Activated T-helper 1 cell treated with anti-CD3 and anti-CD28 coated beads, Interleukin-12 subunit alpha, Interleukin-12 subunit beta, Interleukin-2, Interleukin-4 antibody, amounts not matched to agents 30 ng/mL and 10 ng/mL and 1 ng/mL, durations not matched to agents 14 hours and 24 hours and 36 hours (primary cell): ENCODE results near the gene AURKB. TPM values are rescaled to one million over a fixed set of nuclear protein-coding genes. Genes with fewer than 3 reads are reported as not detected.
"Not testable (repeated sequence)": the region's sequence is repeated elsewhere in the genome, so short reads cannot be mapped to it uniquely, and the experiment has no call there.

Experiments used
- DNase-seq: peaks from one replicate; pipeline ENCODE4 v3.0.0; 2021; ENCODE audit warnings: low spot score
- H3K27ac Mint-ChIP-seq: one replicate; pipeline ENCODE4 v1.8.0; 2021; ENCODE audit warnings: mild to moderate bottlenecking, mixed read lengths
- H3K27me3 Mint-ChIP-seq: one replicate; pipeline ENCODE4 v1.8.0; 2022; ENCODE audit warnings: mild to moderate bottlenecking, moderate library complexity, mixed read lengths; ENCODE audit not compliant: insufficient read depth
- H3K36me3 Mint-ChIP-seq: one replicate; pipeline ENCODE4 v1.8.0; 2021; ENCODE audit warnings: low read depth, mixed read lengths
- H3K4me1 Mint-ChIP-seq: one replicate; pipeline ENCODE4 v1.8.0; 2021; ENCODE audit warnings: low read depth, mixed read lengths
- H3K4me3 Mint-ChIP-seq: one replicate; pipeline ENCODE4 v1.8.0; 2021; ENCODE audit warnings: mild to moderate bottlenecking, moderate library complexity, mixed read lengths
- H3K9me3 Mint-ChIP-seq: one replicate; pipeline ENCODE4 v1.8.0; 2021; ENCODE audit warnings: mixed read lengths
- intact Hi-C: fragments of 100-400 bp; cut with micrococcal nuclease; formaldehyde crosslinking; loops from one replicate; pipeline ENCODE4 v1.15.1; 2024
- total RNA-seq: library from RNA; stranded (reverse); gene quantifications from 2 replicates; pipeline ENCODE4 v1.2.3, GENCODE V29; 2022

The AURKB gene
- total RNA-seq: 82.2 and 88.7 TPM in 2 replicates

GRCh38 chr17:8209907-8210760, at the start of gene AURKB:
Gene AURKB (minus strand): TSS chr17:8210575. CDS start chr17:8210224, 351 bp downstream.
- DNase-seq: peak; percentile 91
- peaks cover 34% of the 10 kb centered on the region for H3K4me1 Mint-ChIP-seq
- no peaks in the 10 kb centered on the region for H3K9me3 Mint-ChIP-seq
- H3K27me3 Mint-ChIP-seq: no peaks in the 10 kb centered on the region
- H3K4me3 Mint-ChIP-seq: peak within 1 kb of the TSS; percentile 96
- H3K27ac Mint-ChIP-seq: peak within 1 kb of the TSS; percentile 94
- peaks cover 16% of the 10 kb centered on the region for H3K36me3 Mint-ChIP-seq
- intact Hi-C loops: loop anchor here (1.0 to 5.0 kb wide), 5 partner anchors 10 to 37 kb away; partner anchors contain the start of genes CTC1 and PFAS

DNA sequence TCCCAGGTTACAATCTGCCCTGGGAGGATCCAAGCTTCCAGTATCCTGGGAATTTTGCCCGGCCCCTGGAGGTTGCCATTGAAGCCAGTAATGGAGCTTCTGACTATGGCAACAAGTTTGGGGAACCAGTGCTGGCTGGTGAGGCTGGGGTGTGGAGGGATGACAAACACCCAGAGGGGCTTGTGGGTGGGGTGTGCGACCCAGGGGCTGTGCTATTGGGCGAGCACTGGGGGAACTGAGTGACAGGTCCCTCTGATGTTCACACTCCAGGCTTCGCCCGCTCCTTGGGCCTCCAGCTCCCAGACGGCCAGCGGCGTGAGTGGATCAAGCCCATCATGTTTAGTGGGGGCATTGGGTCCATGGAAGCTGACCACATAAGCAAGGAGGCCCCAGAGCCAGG, 47.4 kb upstream of the AURKB start:
- no peaks in the 10 kb centered on the region for H3K9me3 Mint-ChIP-seq
- peaks cover 32% of the 10 kb centered on the region for H3K36me3 Mint-ChIP-seq
- no peaks in the 10 kb centered on the region for H3K4me1 Mint-ChIP-seq
- H3K4me3 Mint-ChIP-seq: no peak overlapping the region
- no peak for DNase-seq
- H3K27ac Mint-ChIP-seq: no peak overlapping the region
- intact Hi-C loops: no loop called here
- no peaks in the 10 kb centered on the region for H3K27me3 Mint-ChIP-seq

GRCh38 chr17:8256691-8257090, 46.3 kb upstream of the AURKB start:
- no peak for DNase-seq
- peaks cover 26% of the 10 kb centered on the region for H3K36me3 Mint-ChIP-seq
- no peaks in the 10 kb centered on the region for H3K9me3 Mint-ChIP-seq
- H3K27me3 Mint-ChIP-seq: no peaks in the 10 kb centered on the region
- no peak overlapping the region for H3K27ac Mint-ChIP-seq
- H3K4me1 Mint-ChIP-seq: no peaks in the 10 kb centered on the region
- intact Hi-C loops: no loop called here
- no peak overlapping the region for H3K4me3 Mint-ChIP-seq

GRCh38 chr17:8256291-8256690, 45.9 kb upstream of the AURKB start:
- Mint-ChIP-seq H3K4me1 (no peaks in the 10 kb centered on the region), H3K4me3 (no peak overlapping the region), H3K27me3 (no peaks in the 10 kb centered on the region), H3K27ac (no peak overlapping the region), H3K9me3 (no peaks in the 10 kb centered on the region), H3K36me3 (peaks cover 26% of the 10 kb centered on the region)
- no peak for DNase-seq
- intact Hi-C loops: no loop called here

- intact Hi-C loops: no loop called here
- Mint-ChIP-seq H3K4me3 (no peak overlapping the region), H3K9me3 (no peaks in the 10 kb centered on the region), H3K27ac (no peak overlapping the region), H3K36me3 (peaks cover 23% of the 10 kb centered on the region), H3K27me3 (no peaks in the 10 kb centered on the region), H3K4me1 (peaks cover 4% of the 10 kb centered on the region)
- no peak for DNase-seq
These were observed 45.1 kb upstream of the AURKB start for GRCh38 chr17:8255499-8255898.

GRCh38 chr17:8254881-8255280, 44.5 kb upstream of the AURKB start:
- Mint-ChIP-seq H3K27ac (no peak overlapping the region), H3K4me3 (no peak overlapping the region), H3K9me3 (no peaks in the 10 kb centered on the region), H3K36me3 (peaks cover 29% of the 10 kb centered on the region), H3K4me1 (peaks cover 10% of the 10 kb centered on the region), H3K27me3 (no peaks in the 10 kb centered on the region)
- intact Hi-C loops: no loop called here
- DNase-seq: no peak

DNA sequence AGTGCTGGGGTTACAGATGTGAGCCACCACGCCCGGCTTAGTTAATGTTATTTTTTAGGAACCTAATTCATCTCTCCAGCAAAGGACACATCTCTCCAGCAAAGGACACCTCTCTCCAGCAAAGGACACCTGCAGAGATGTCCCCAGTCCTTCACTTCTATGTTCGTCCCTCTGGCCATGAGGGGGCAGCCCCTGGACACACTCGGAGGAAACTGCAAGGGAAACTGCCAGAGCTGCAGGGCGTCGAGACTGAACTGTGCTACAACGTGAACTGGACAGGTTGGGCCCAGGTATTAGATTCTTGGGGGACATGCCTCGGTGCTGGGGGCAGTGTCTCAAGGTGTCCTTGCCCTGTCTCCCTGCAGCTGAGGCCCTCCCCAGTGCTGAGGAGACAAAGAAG, 43.4 kb upstream of the AURKB start:
- Mint-ChIP-seq H3K27ac (no peak overlapping the region), H3K4me1 (peaks cover 20% of the 10 kb centered on the region), H3K27me3 (no peaks in the 10 kb centered on the region), H3K36me3 (peaks cover 31% of the 10 kb centered on the region), H3K4me3 (no peak overlapping the region), H3K9me3 (no peaks in the 10 kb centered on the region)
- DNase-seq: no peak
- intact Hi-C loops: no loop called here

DNA sequence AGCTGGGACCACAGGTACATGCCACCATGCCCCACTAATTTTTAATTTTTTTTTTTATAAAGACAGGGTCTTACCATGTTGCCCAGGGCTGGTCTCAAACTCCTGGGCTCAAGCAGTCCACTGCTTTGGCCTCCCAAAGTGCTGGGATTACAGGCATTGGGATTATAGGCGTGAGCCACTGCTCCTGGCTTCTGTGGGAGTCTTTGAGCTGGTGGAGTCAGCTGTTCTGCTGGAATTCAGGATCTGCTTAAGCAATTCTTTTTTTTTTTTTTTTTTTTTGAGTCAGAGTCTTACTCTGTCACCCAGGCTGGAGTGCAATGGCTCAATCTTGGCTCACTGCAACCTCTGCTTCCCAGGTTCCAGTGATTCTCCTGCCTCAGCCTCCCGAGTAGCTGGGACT, 41.0 kb upstream of the AURKB start:
- H3K27ac Mint-ChIP-seq, H3K27me3 Mint-ChIP-seq, intact Hi-C loops, H3K9me3 Mint-ChIP-seq, H3K4me3 Mint-ChIP-seq, DNase-seq: not testable (repeated sequence)
- Mint-ChIP-seq H3K36me3 (peaks cover 23% of the 10 kb centered on the region), H3K4me1 (peaks cover 24% of the 10 kb centered on the region)

DNA sequence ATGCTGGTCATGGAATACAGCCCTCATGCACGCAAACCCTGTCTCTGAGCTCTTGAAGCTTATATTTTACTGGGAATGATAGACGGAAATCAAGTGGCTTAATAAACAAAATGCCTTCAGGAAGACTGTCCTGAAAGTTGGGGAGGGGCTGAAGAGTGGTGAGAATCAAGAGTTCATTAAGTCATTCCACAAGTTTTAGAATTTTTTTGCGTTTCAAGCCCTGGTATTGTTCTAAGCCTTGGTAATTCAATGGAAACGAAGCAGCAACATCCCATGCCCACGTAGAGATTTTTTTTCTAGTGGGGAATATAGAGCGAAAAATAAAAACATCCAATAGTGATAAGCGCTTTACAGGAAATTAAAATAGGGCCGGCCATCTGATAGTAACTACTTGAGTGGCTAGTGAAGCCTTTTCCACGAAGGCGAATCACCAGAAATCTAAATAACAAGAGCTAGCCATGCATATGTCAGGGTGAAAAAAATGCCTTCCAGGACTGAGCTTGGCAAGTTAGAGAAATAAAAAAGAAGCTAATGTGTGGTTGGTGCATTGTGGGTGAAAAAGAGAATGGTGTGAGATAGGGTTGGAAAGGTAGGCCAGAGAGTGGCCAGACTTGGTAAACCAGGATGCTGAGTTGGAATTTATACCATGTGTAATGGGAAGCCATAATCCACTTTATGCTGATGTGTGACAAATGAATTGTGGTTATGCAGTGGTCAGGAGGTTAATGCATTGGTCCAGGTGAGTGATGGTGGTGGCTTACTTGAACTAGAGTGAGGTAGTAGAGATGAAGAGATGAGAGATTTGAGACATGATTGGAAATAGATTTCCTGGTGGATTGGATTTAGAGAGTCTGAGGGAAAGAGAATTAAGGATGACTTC, 39.5 kb upstream of the AURKB start:
- Mint-ChIP-seq H3K27ac (peak overlapping the region; percentile 100), H3K4me1 (peaks cover 36% of the 10 kb centered on the region), H3K27me3 (peaks cover 1% of the 10 kb centered on the region), H3K36me3 (peaks cover 23% of the 10 kb centered on the region), H3K4me3 (peak overlapping the region; percentile 98), H3K9me3 (peaks cover 3% of the 10 kb centered on the region)
- intact Hi-C loops: loop anchor here (1.0 to 5.0 kb wide), 7 partner anchors 38 to 678 kb away; partner anchors contain the start of genes ALOXE3, AURKB, RANGRF and RPL26
- no peak for DNase-seq

- Mint-ChIP-seq H3K4me1 (peaks cover 40% of the 10 kb centered on the region), H3K4me3 (peak within 1 kb of the TSS; percentile 98), H3K36me3 (peaks cover 29% of the 10 kb centered on the region), H3K9me3 (peaks cover 3% of the 10 kb centered on the region), H3K27ac (peak within 1 kb of the TSS; percentile 100), H3K27me3 (peaks cover 1% of the 10 kb centered on the region)
- intact Hi-C loops: loop anchor here (1.0 to 5.0 kb wide), 7 partner anchors 37 to 677 kb away; partner anchors contain the start of genes ALOXE3, AURKB, RANGRF and RPL26
- peak; percentile 95 for DNase-seq
These were observed 38.6 kb upstream of the AURKB start, which contains the start of gene PFAS for GRCh38 chr17:8248751-8249607. Gene PFAS (plus strand): TSS chr17:8249289. CDS start chr17:8253938, 4,649 bp downstream.

DNA sequence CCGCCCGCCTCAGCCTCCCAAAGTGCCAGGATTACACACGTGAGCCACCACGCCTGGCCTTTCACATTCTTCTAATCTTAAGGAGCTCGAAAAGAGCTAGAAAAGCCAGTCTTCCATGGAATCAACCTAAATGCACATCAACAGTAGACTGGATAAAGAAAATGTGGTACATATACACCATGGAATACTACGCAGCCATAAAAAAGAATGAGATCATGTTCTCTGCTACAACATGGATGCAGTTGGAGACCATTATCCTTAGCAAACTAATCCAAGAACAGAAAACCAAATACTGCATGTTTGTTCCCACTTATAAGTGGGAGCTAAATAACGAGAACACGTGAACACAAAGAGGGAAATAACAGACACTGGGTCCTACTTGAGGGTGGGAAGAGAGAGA, 34.4 kb upstream of the AURKB start:
- peaks cover 40% of the 10 kb centered on the region for H3K4me1 Mint-ChIP-seq
- H3K9me3 Mint-ChIP-seq: peaks cover 3% of the 10 kb centered on the region
- DNase-seq: no peak
- H3K4me3 Mint-ChIP-seq: no peak overlapping the region
- H3K27ac Mint-ChIP-seq: no peak overlapping the region
- peaks cover 1% of the 10 kb centered on the region for H3K27me3 Mint-ChIP-seq
- H3K36me3 Mint-ChIP-seq: peaks cover 28% of the 10 kb centered on the region
- intact Hi-C loops: loop anchor here (5.0 kb wide), 2 partner anchors 32 to 672 kb away; partner anchors contain the start of gene AURKB

GRCh38 chr17:8243827-8244226, 33.5 kb upstream of the AURKB start:
- no peak for DNase-seq
- Mint-ChIP-seq H3K27me3 (peaks cover 1% of the 10 kb centered on the region), H3K4me1 (peaks cover 32% of the 10 kb centered on the region), H3K4me3 (peak overlapping the region; percentile 12), H3K36me3 (peaks cover 28% of the 10 kb centered on the region), H3K9me3 (peaks cover 3% of the 10 kb centered on the region), H3K27ac (peak overlapping the region; percentile 50)
- intact Hi-C loops: no loop called here
